Breast epithelium (tissue), 3 donors: ENCODE measurements around the gene SUPT6H.

Experiments
- POLR2A ChIP-seq: fragments of 450-650 bp; IDR thresholded peaks from one replicate; pipeline ENCODE4 v1.6.1; 2016; ENCODE audit warnings: antibody characterized with exemption, mild to moderate bottlenecking, moderate library complexity
- POLR2AphosphoS5 ChIP-seq, 3 donors: sonication (generic); formaldehyde crosslinking; IDR thresholded peaks; one replicate each; pipeline ENCODE4 v1.6.1; 2017; ENCODE audit warnings: antibody characterized with exemption in 3 of 3
- TF ChIP-seq, protein P1 (sequence below), 3 donors: fragments of 450-650 bp; IDR thresholded peaks; one replicate each; pipeline ENCODE4 v1.5.1; 2016 to 2017; ENCODE audit warnings: antibody characterized with exemption in 3 of 3, mild to moderate bottlenecking in 3 of 3, moderate library complexity in 3 of 3

DNA sequence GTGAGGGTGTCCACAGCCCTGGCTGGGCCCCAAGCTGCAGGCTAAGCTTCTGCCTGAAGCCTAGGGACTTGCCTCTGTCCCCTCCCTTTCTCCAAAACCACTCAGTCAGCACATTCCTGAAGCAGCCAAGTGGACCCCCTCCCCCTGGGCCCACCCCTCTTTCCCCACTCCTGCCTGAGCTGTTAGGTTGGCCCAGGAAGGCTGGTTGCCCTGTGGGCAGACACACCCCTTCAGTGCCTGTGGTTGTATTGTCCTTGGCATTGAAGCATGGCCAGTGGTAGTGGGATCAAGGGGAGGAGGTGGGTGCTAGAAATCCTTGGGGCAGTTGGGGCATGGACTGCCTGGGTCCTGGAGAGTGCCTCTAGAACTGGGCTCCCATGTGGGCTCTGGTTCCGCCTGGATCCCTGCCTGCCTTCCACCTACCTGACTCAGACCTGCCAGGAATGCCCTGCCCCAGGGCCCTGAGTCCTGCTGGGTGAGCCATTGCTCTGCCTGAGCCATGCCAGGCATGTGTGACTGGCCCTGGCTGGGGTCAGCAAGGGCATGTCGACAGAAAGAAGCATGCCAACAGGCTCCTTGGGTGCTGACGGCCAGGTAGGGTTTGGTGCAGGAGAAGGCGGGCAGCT lies 83.9 kb downstream of the SUPT6H start:
- TF ChIP-seq POLR2AphosphoS5 (IDR thresholded peaks at IDR 0.05): peak; percentile 21 to 79 (median 31)
- TF ChIP-seq, protein P1, sequence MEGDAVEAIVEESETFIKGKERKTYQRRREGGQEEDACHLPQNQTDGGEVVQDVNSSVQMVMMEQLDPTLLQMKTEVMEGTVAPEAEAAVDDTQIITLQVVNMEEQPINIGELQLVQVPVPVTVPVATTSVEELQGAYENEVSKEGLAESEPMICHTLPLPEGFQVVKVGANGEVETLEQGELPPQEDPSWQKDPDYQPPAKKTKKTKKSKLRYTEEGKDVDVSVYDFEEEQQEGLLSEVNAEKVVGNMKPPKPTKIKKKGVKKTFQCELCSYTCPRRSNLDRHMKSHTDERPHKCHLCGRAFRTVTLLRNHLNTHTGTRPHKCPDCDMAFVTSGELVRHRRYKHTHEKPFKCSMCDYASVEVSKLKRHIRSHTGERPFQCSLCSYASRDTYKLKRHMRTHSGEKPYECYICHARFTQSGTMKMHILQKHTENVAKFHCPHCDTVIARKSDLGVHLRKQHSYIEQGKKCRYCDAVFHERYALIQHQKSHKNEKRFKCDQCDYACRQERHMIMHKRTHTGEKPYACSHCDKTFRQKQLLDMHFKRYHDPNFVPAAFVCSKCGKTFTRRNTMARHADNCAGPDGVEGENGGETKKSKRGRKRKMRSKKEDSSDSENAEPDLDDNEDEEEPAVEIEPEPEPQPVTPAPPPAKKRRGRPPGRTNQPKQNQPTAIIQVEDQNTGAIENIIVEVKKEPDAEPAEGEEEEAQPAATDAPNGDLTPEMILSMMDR (IDR thresholded peaks at IDR 0.05): no peak
- TF ChIP-seq POLR2A: no peak
